CD4-positive, alpha-beta T cell treated with Interleukin-15 for 4 hours (primary cell): ENCODE data around the gene NFATC1.

Experiments used
- DNase-seq: peaks from one replicate; pipeline ENCODE4 v3.0.0-alpha.2; 2020; ENCODE audit warnings: low spot score

Gene NFATC1

DNA sequence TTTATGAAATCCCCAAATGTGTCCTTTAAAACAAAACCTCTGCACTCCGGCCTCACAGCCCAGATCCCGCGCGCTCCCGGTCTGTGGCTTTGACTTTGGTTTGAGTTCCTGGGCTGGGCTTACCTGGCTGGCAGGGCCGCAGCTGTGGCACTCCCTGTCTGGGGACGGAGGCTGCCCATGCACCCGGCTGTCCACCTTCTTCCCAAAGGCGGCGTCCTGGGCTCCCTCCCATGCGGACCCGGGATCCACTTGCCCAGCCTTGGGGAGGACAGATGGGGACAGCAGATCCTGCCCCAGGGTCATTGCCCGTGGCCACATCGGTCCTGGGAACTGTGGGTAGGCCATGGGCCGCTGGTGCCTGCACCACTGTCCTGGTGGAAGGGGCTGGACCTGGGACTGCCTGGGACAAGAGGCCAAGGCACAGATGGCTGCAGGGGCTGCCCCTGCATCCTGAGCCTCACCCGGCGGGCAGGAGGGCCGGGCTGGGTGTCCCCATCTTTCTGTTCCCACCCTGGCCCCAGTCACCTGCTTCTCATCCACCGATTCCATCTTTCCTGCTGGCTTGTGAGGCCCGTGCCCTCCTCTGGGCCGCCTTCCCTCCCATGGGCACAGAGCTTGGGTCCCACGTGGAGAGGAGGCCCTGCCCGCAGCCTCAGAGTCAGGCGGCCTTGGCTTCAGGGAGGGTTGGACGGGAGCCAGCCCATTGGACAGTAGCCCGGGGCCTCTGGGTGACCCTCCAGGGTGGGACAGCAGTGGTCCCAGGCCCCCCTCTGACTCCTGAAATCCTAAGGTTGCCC lies 27.7 kb downstream of the NFATC1 start:
- DNase-seq: no peak

GRCh38 chr18:79424008-79424565 lies 28.4 kb downstream of the NFATC1 start:
- no peak for DNase-seq

DNA sequence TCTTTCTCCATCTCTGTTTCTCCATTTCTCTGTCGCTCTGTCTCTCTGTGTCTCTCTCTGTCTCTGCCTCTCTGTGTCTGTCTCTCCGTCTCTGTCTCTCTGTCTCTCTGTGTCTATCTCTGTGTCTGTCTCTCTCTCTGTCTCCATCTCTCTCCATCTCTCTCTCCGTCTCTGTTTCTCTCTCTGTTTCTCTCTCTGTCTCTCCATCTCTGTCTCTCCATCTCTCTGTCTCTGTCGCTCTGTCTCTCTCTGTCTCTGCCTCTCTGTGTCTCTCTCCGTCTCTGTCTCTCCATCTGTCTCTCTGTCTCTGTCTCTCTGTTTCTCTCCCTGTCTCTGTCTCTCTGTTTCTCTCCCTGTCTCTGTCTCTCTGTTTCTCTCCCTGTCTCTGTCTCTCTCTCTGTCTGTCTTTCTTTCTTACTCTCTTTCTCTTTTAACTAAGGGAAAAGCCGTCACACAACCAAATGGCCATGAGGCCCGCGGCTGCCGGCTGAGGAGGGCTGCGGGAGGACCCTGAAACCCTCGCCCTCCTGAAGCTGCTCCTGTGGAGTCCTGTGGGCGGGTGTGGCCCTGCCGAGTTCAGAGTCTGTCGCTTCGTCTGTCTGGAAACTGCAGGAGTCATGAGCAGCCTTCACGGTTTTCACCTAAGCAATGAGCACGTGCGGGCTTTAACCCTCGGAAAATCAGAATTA lies 29.3 kb downstream of the NFATC1 start:
- DNase-seq: no peak

- no peak for DNase-seq
Observed at GRCh38 chr18:79425569-79425886, 29.8 kb downstream of the NFATC1 start.

- DNase-seq: no peak
Observed at GRCh38 chr18:79426376-79427300, 30.9 kb downstream of the NFATC1 start.

- no peak for DNase-seq
Observed at GRCh38 chr18:79427368-79428225, 31.9 kb downstream of the NFATC1 start.

DNA sequence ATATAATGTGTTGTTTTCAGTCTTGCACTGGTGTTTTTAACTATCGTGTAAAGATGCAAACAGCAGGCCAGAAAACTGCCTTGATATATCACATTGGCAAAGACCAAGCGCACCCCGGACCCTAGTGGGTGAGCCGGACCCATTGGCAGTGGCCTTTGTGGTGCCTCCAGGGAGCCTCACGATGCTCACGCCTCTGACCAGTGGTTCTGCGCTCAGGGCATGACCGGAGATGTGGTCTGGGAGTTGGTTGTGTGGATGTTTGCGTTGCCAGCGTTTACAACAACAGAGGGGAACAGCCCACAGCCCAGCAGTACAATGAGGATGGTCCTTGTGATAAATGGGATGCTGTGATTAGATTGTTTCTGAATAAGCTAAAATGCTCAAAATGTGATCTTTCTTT lies 32.6 kb downstream of the NFATC1 start:
- no peak for DNase-seq

GRCh38 chr18:79429381-79429780 lies 33.7 kb downstream of the NFATC1 start:
- no peak for DNase-seq

- DNase-seq: no peak
Observed at GRCh38 chr18:79429785-79430281, 34.1 kb downstream of the NFATC1 start.

DNA sequence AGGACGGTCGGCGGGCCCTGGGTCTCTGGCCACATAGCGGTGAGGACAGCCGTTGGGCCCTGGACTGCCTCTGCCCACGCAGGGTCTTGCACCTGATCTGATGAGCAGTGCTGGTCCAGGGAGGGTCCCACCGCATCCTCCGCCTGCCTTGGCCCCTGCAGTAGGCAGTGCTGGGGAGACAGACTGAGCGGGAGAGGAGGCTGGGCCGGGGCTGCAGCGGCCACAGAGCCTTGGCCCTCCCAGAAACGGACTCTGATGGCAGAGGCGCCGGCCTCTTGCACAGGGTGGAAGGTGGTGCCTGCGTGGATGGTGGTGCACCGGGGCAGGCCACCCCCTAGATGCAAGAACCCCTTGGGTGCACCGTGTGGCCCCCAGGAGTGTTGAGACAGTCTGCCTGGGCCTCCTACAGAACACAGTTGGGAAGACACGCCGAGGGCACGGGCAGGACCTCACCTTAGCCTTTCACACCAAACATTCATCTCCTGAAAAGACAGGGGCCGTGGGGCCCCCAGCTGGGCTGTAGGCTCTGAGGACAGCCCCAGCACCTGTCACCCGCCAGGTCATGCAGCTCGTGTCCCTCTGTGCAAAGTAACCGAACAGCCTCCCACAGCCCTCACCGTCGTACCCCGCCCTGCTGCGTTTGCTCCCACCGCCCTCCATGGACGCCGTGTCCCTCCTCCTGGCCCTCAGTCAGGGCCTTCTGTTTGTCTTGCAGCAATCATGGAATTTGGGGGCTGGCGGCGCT lies 36.8 kb downstream of the NFATC1 start:
- DNase-seq: no peak

DNA sequence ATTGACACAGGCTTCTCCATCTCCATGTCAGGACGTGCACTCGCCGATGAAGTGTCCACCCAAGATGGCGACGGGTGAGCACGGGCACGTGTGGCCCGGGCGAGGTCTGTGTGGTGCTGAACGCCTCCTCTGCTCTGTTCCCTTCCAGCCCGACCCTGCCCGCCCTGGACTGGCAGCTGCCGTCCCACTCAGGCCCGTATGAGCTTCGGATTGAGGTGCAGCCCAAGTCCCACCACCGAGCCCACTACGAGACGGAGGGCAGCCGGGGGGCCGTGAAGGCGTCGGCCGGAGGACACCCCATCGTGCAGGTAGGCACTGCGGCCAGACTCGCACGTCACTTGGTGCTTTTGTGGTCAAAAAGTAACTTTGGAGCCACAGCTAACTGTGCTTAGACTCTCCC lies 37.7 kb downstream of the NFATC1 start:
- no peak for DNase-seq

- DNase-seq: no peak
Observed at GRCh38 chr18:79434607-79435401, 39.1 kb downstream of the NFATC1 start.

DNA sequence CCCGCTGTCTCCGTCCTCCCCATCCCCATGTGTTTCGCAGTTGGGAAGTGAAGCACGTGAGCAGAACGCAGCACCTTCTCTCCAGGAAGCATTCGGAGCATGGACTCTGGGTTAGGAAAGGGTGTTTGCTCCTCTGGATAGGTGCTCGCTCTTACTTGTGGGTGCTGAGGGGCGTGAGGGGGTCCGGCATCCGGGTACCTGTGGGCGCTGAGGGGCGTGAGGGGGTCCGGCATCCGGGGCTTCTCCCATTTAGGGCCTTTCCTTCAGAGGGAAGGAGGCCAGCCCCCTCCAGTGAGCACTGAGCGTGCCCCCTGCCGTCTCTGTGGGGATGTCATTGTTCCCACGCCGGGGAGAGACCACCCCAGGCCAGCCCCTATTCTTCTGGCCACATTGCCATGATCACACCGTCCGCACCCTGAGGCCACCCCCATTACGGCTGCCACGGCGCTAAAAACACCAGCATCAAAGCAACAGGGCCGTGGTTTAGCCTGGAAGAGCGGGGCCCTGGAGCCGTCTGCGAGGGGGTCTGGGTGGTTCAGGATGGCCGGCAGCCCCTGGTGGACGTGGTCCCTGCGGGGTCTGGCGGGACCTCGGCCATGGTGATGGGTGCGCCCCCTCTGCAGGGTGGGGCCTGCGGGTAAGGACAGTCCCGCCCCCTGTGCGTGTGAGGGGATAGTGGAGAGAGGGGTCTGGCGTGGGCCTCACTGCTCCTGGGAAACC lies 41.0 kb downstream of the NFATC1 start:
- no peak for DNase-seq

DNA sequence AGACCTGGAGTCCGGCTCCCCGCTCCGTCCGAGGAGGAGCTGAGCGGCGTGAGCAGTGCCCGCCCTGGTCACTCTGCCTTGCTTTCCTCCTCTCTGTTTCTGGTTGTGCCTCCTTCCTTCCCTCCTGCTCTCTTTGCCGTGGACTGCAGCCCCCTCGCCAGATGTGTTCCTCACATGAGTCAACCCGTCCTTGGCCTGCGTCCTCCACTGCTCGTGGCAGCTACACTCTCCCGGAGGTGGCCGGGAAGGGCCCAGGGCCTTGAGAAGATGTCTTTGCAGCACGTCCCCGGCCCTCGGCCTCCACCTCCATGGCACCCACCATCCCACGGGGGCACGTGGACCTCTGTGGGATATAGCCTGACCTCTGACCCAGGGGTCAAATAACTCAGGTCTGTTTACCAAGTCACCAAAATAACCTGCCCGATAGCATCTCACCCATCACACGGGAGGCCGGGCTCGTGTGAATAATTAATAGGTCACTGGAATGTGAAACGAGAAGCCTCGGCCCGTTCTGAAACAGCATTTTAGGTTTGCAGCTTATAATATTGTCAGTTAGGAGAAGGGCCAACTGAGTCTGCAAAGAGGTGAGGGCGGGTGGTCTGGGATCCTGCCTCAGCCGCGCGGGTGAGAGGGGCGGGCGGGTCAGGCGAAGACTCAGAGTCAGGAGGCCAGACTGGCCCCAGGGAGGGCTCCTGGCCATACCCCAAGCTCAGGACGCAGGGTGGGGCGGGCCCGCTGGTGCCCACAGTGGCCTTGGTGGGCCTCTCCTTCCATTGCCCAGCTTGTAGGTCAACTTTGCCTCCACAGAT lies 42.6 kb downstream of the NFATC1 start:
- DNase-seq: no peak

GRCh38 chr18:79438898-79439627 lies 43.3 kb downstream of the NFATC1 start:
- DNase-seq: peak; percentile 9

GRCh38 chr18:79439628-79440023 lies 43.9 kb downstream of the NFATC1 start:
- DNase-seq: no peak

DNA sequence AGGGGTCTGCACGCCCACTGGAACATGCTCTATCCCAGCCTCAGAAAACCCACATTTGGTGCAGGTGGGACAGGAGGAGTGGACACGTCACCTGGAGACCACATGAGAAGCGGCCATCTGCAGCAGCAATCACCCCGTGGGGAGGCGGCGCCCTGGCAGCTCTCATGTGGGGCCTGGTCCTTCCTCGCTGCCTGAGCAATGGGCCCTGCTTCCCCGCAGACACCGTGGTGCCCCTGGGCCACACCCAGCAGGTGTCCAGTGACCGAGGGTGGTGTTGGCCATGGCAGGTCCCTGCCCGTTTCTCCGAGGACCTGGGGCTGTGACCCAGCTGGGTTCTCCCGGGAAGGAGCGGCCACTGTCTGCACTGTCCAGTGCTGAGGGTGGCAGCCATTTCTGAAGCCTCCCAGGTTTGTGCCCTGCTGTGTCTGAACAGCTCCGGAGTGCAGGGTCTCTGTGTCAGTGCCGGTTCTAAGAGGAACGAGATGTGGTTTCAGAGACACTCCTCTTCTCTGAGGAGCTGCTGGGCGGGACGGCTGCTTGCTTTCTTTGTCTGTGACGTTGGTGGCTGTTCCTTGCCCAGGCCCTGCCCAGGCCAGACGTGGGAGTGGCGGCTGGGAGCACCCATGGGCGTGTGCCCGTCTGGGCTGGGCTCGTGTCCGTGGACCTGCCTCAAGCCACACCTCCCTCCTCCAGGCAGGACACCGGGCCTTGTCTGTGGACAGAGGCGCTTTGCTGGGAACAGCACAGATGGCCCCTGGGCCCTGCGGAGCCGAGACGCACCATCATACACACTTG lies 44.8 kb downstream of the NFATC1 start:
- no peak for DNase-seq
